ENCODE data around the gene CEACAM4.
A peak's percentile ranks its signal among the peaks of the same experiment; 100 is the strongest.

Gene CEACAM4

DNA sequence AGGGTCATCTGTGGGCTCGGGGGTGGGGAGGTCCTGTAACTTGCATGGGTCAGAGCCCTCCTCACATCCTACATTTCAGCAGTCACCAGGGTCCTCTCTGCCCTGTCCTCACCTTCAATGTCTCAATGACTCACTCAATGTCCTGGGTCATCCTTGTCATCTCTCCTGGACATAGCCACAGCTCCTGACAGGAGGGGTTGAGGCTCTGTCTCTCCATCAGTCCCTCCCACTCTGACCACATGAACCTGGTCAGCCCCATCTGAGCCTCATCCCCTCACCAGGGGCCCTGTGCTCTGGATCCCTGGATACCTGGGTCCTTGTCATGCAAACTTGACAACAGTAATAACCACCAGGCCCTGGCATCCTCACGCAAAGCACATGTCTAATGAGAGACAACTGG is 37.5 kb downstream of the CEACAM4 start:
- no peak overlapping the region for H3K4me3 ChIP-seq (ENCODE audit: low read depth in 1 of 2, low read length in 1 of 2)
- peak overlapping the region; percentile 77 for H3K27ac ChIP-seq
- H3K4me1 ChIP-seq (ENCODE audit: control insufficient read depth in 1 of 2, insufficient read depth in 1 of 2, low read depth in 1 of 2, low read length in 1 of 2) = peaks cover 56 to 59% of the 10 kb centered on the region in 2 experiments
- peaks cover 49% of the 10 kb centered on the region for H3K36me3 ChIP-seq
- H3K9me3 ChIP-seq = no peaks in the 10 kb centered on the region
- H3K27me3 ChIP-seq = no peaks in the 10 kb centered on the region
- TF ChIP-seq, protein P1, sequence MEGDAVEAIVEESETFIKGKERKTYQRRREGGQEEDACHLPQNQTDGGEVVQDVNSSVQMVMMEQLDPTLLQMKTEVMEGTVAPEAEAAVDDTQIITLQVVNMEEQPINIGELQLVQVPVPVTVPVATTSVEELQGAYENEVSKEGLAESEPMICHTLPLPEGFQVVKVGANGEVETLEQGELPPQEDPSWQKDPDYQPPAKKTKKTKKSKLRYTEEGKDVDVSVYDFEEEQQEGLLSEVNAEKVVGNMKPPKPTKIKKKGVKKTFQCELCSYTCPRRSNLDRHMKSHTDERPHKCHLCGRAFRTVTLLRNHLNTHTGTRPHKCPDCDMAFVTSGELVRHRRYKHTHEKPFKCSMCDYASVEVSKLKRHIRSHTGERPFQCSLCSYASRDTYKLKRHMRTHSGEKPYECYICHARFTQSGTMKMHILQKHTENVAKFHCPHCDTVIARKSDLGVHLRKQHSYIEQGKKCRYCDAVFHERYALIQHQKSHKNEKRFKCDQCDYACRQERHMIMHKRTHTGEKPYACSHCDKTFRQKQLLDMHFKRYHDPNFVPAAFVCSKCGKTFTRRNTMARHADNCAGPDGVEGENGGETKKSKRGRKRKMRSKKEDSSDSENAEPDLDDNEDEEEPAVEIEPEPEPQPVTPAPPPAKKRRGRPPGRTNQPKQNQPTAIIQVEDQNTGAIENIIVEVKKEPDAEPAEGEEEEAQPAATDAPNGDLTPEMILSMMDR (IDR thresholded peaks at IDR 0.05) = no peak

DNA sequence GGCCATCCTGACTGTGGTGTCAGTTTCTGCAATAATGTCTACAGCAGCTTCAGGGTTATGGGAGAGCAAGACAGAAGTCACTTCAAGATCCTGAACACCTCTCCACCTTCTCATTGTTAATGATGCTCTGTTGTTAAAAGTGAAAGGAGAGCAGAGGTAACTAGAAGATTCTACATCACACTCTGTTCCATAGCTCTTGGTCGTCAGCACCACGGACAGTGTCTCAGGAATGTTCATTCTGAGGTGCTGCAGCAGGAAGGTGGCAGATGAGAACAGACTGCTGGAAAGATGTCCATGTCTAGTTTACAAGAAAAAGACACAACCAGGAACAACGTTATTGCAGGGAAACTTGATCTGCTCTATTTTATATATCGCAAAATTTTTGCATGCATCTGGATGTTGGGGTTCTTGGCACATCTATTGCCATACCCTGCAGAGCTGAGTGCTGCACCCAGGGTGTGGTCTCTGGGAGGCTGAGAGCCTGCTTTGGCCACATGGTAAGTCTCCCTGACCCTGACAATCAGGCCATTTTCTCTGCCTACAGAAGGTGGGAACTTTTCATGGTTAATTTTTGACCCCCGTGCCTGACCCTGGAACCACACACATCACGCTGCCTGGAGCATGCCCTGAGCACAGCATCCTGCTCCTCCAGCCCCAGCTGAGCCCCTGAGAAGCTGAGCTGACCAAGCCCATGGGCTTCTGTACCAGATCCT is 38.2 kb downstream of the CEACAM4 start:
- H3K4me1 ChIP-seq (ENCODE audit: control insufficient read depth in 1 of 2, insufficient read depth in 1 of 2, low read depth in 1 of 2, low read length in 1 of 2) = peaks cover 52 to 55% of the 10 kb centered on the region in 2 experiments
- peak overlapping the region; percentile 45 for H3K27ac ChIP-seq
- H3K27me3 ChIP-seq = no peaks in the 10 kb centered on the region
- no peak overlapping the region for H3K4me3 ChIP-seq (ENCODE audit: low read depth in 1 of 2, low read length in 1 of 2)
- TF ChIP-seq, protein P1 (IDR thresholded peaks at IDR 0.05) = no peak
- no peaks in the 10 kb centered on the region for H3K9me3 ChIP-seq
- H3K36me3 ChIP-seq = peaks cover 54% of the 10 kb centered on the region

DNA sequence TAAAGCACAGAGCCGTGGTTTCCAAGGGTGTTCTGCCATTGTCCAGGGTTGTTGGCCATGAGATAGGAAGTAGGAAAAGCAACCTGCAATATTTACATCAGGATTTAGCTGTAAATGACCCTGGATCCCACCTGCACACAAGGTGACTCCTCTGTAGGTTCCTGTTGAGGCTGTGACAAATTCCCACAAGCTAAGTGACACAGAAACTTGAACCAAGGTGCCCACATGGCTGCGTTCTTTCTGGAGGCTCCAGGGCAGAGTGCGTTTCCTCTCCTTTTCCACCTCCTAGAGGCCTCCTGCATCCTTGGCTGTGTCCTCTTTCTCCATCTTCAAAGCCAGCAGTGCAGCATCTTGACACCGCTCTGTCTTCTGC is 39.0 kb downstream of the CEACAM4 start:
- Histone ChIP-seq H3K27ac (peak overlapping the region; percentile 45), H3K27me3 (no peaks in the 10 kb centered on the region), H3K9me3 (no peaks in the 10 kb centered on the region), H3K4me1 (ENCODE audit: control insufficient read depth in 1 of 2, insufficient read depth in 1 of 2, low read depth in 1 of 2, low read length in 1 of 2) (peaks cover 44 to 48% of the 10 kb centered on the region in 2 experiments), H3K4me3 (ENCODE audit: low read depth in 1 of 2, low read length in 1 of 2) (no peak overlapping the region), H3K36me3 (peaks cover 62% of the 10 kb centered on the region)
- TF ChIP-seq, protein P1 (IDR thresholded peaks at IDR 0.05) = no peak

DNA sequence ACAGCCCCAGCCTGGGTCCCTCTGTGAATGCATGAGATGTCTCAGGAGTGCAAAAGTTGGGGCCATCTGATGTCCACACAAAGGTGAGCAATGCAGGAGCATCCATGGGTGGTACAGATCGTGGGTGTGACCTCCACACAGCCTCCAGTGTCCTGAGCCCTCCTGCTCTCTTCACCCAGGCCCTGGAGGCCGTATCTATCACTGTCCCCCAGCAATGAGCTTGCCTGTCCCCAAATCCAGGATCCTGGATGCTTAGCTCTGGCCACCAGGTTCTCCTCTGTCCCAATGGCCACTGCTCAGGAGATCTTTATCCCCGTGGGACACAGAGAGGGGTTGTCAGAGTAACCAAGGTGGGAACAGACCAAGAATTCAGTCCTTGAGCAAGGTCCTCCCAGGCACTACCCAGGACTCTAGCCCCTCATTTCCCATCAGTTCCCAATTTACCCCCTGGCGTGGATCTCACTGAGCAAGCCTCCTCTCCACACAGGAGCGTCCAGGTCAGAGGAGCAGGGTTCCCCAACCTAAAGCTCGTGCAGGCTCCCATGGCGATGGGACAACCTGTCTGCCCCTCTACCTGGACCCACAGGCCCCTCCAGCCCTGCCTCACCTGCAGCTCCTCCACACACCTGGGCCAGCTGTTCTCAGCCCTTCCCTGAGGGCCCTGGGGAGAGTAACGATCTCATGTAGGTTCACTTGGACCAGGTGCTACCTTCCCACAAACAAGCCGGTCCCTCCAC is 39.6 kb downstream of the CEACAM4 start:
- Histone ChIP-seq H3K4me1 (ENCODE audit: control insufficient read depth in 1 of 2, insufficient read depth in 1 of 2, low read depth in 1 of 2, low read length in 1 of 2) (peaks cover 38 to 43% of the 10 kb centered on the region in 2 experiments), H3K27ac (peak overlapping the region; percentile 45), H3K36me3 (peaks cover 67% of the 10 kb centered on the region), H3K4me3 (ENCODE audit: low read depth in 1 of 2, low read length in 1 of 2) (no peak overlapping the region), H3K9me3 (no peaks in the 10 kb centered on the region), H3K27me3 (no peaks in the 10 kb centered on the region)
- TF ChIP-seq, protein P1 (IDR thresholded peaks at IDR 0.05) = no peak

DNA sequence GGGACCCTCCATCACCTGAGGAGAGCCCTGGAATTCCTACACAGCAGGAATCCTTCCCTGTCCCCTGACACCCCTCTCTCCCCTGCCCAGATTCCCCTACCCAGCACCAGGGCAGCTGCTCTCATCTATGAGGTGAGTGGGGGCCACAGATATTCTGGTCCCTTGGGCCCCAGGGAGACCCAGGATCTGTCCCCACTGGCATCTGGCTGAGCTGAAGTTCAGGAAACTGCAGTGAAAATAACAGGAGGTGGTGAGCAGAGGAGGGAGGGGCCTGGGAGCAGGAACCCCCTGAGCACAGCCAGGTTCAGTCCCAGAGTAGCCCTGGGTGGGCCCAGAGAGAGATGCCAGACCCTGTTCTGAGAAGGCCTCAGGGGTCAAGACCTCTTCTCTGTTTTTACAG is 40.8 kb downstream of the CEACAM4 start:
- H3K36me3 ChIP-seq = peaks cover 77% of the 10 kb centered on the region
- peak overlapping the region; percentile 56 for H3K27ac ChIP-seq
- TF ChIP-seq, protein P1 (IDR thresholded peaks at IDR 0.05) = no peak
- H3K9me3 ChIP-seq = no peaks in the 10 kb centered on the region
- H3K4me1 ChIP-seq (ENCODE audit: control insufficient read depth in 1 of 2, insufficient read depth in 1 of 2, low read depth in 1 of 2, low read length in 1 of 2) = peaks cover 26 to 35% of the 10 kb centered on the region in 2 experiments
- no peak overlapping the region for H3K4me3 ChIP-seq (ENCODE audit: low read depth in 1 of 2, low read length in 1 of 2)
- H3K27me3 ChIP-seq = no peaks in the 10 kb centered on the region
